Right ventricle myocardium superior (tissue), 1 donor: ENCODE measurements around the gene BRICD5. TPM values are rescaled to one million over a fixed set of nuclear protein-coding genes. Genes with fewer than 3 reads are reported as not detected.
A peak's percentile ranks its signal among the peaks of the same experiment; 100 is the strongest.

Source experiments
- ATAC-seq: fragments of 200-7000 bp; cut with Tn5 transposase; one replicate; pipeline ENCODE4 v1.9.1; 2020; ENCODE audit warnings: mild to moderate bottlenecking; ENCODE audit not compliant: poor library complexity
- DNase-seq: peaks from one replicate; pipeline ENCODE4 v3.0.0-alpha.2; 2020
- intact Hi-C: fragments of 100-400 bp; cut with DNase I; formaldehyde crosslinking; loops from one replicate; pipeline ENCODE4 v1.11.2; 2022
- total RNA-seq: library from RNA; stranded (reverse); fragmentation: NEBNext Ultra II Directional; extraction: Animal tissue kit (Norgen Biotek cat#: 25700); gene quantifications from one replicate; pipeline ENCODE4 v1.2.1, GENCODE V29; 2021
- donor health status: DM: no; HTN: yes; CAD: no; lungs with severe emphysema.

The BRICD5 gene
- total RNA-seq, 1 donor from 2014 or later, result 11.3 TPM

- intact Hi-C loops, result no loop called here
- DNase-seq (no peak), ATAC-seq (no peak)
Measured at GRCh38 chr16:2238838-2239675, 28.4 kb upstream of the BRICD5 start.

GRCh38 chr16:2238150-2238837, 27.6 kb upstream of the BRICD5 start:
- DNase-seq (no peak), ATAC-seq (peak; percentile 24)
- intact Hi-C loops, result no loop called here

- peak; percentile 26 for ATAC-seq
- intact Hi-C loops, result no loop called here
- DNase-seq, result no peak
Measured at GRCh38 chr16:2237493-2238149, 27.0 kb upstream of the BRICD5 start.

GRCh38 chr16:2237102-2237482, 26.4 kb upstream of the BRICD5 start:
- ATAC-seq (no peak), DNase-seq (no peak)
- intact Hi-C loops, result no loop called here

- ATAC-seq (peak; percentile 24), DNase-seq (no peak)
- intact Hi-C loops, result no loop called here
Measured at GRCh38 chr16:2236337-2237101, 25.9 kb upstream of the BRICD5 start, which contains the start of gene DNASE1L2. Gene DNASE1L2, plus strand, starts transcription at chr16:2236444. Its CDS starts 373 bp downstream, at chr16:2236817.

- intact Hi-C loops, result no loop called here
- no peak for ATAC-seq
- DNase-seq, result no peak
Measured at GRCh38 chr16:2235695-2236336, 25.2 kb upstream of the BRICD5 start.

- intact Hi-C loops, result no loop called here
- DNase-seq (no peak), ATAC-seq (no peak)
Measured at GRCh38 chr16:2235234-2235651, 24.6 kb upstream of the BRICD5 start.

- ATAC-seq (no peak), DNase-seq (no peak)
- intact Hi-C loops, result no loop called here
Measured at GRCh38 chr16:2234813-2235170, 24.1 kb upstream of the BRICD5 start.

- DNase-seq (no peak), ATAC-seq (no peak)
Measured at GRCh38 chr16:2233872-2234812, 23.5 kb upstream of the BRICD5 start.

GRCh38 chr16:2233046-2233775, 22.5 kb upstream of the BRICD5 start:
- DNase-seq (no peak), ATAC-seq (no peak)
- intact Hi-C loops, result no loop called here

More at GRCh38 chr16:2233872-2234812, 23.5 kb upstream of the BRICD5 start:
- intact Hi-C loops, result no loop called here

GRCh38 chr16:2232094-2232990, 21.7 kb upstream of the BRICD5 start:
- intact Hi-C loops, result no loop called here
- ATAC-seq, result no peak
- no peak for DNase-seq

GRCh38 chr16:2231016-2231931, 20.6 kb upstream of the BRICD5 start:
- ATAC-seq (no peak), DNase-seq (no peak)
- intact Hi-C loops, result no loop called here

- intact Hi-C loops, result no loop called here
- ATAC-seq (no peak), DNase-seq (no peak)
Measured at GRCh38 chr16:2230376-2230775, 19.7 kb upstream of the BRICD5 start.

GRCh38 chr16:2229632-2230250, 19.1 kb upstream of the BRICD5 start:
- ATAC-seq (no peak), DNase-seq (no peak)
- intact Hi-C loops, result no loop called here
